Right atrium auricular region (tissue), 2 donors: ENCODE results near the gene CARMIL1. TPM values are rescaled to one million over a fixed set of nuclear protein-coding genes. Genes with fewer than 3 reads are reported as not detected.

Experiments used
- DNase-seq: peaks from one replicate; pipeline ENCODE4 v3.0.0-alpha.2; 2019; ENCODE audit warnings: low spot score
- H3K27ac ChIP-seq, 2 donors: fragments of 200-600 bp; sonication (generic); 1 replicate in 1 of 2; 2 replicates in 1 of 2; pipeline ENCODE4 v1.5.1; 2016 to 2019
- H3K27me3 ChIP-seq, 2 donors: fragments of 200-600 bp; sonication (generic); one replicate each; pipeline versions ENCODE4 v1.5.1 to v1.6.0; 2017 to 2019
- H3K36me3 ChIP-seq: fragments of 200-600 bp; sonication (generic); one replicate; pipeline ENCODE4 v1.5.1; 2016
- H3K4me1 ChIP-seq, 2 donors: fragments of 200-600 bp; sonication (generic); one replicate each; pipeline versions ENCODE4 v1.5.1 to v1.6.0; 2017 to 2019
- H3K4me3 ChIP-seq, 2 donors: fragments of 200-600 bp; sonication (generic); 1 replicate in 1 of 2; 2 replicates in 1 of 2; pipeline ENCODE4 v1.5.1; 2017 to 2019; ENCODE audit warnings: mild to moderate bottlenecking in 1 of 2, moderate library complexity in 1 of 2
- H3K9me3 ChIP-seq, 2 donors: fragments of 200-600 bp; sonication (generic); one replicate each; pipeline ENCODE4 v1.5.1; 2019
- CTCF ChIP-seq, 2 donors: fragments of 200-600 bp; sonication (generic); IDR thresholded peaks; one replicate each; pipeline ENCODE4 v1.5.1; 2019; ENCODE audit warnings: antibody characterized with exemption in 2 of 2
- total RNA-seq, 2 donors: library from RNA; depleted of rRNA; stranded (reverse); fragments of >200 nt; gene quantifications; one replicate each; pipeline ENCODE4 v1.1.0, GENCODE V29; 2016

Gene CARMIL1
- total RNA-seq, 2 donors from 2014 or later: 7.9 to 29.4 TPM

DNA sequence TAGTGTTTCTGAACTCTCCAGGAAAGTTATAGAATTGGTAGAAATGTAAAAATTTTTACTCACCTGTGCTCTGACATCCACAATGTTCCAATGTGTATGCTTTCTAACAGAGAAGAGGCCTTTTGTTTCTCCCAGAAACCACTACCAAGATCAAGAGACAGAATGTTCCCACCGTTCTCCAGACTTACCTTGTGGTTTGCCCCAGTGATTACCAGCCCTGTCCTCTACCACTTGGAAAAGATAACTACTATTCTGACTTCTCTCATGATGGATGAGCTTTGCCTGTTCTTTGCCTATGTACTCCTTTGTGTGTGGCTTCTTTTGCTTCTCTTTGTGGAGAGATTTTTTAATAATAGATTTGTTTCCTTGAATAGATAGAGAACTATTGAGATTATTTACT, 199.8 kb downstream of the CARMIL1 start:
- Histone ChIP-seq H3K4me3 (no peak overlapping the region), H3K27ac (no peak overlapping the region), H3K9me3 (no peaks in the 10 kb centered on the region), H3K36me3 (peaks cover 9% of the 10 kb centered on the region), H3K27me3 (no peaks in the 10 kb centered on the region), H3K4me1 (no peaks in the 10 kb centered on the region)
- DNase-seq: no peak
- no peak for TF ChIP-seq CTCF (IDR thresholded peaks at IDR 0.05)

- no peak overlapping the region for H3K27ac ChIP-seq
- H3K4me3 ChIP-seq: no peak overlapping the region
- H3K27me3 ChIP-seq: no peaks in the 10 kb centered on the region
- no peak for TF ChIP-seq CTCF (IDR thresholded peaks at IDR 0.05)
- no peaks in the 10 kb centered on the region for H3K9me3 ChIP-seq
- peaks cover 9% of the 10 kb centered on the region for H3K36me3 ChIP-seq
- peaks cover 0 to 5% of the 10 kb centered on the region in 2 donors for H3K4me1 ChIP-seq
- no peak for DNase-seq
Observed at GRCh38 chr6:25481267-25481666, 202.1 kb downstream of the CARMIL1 start.

DNA sequence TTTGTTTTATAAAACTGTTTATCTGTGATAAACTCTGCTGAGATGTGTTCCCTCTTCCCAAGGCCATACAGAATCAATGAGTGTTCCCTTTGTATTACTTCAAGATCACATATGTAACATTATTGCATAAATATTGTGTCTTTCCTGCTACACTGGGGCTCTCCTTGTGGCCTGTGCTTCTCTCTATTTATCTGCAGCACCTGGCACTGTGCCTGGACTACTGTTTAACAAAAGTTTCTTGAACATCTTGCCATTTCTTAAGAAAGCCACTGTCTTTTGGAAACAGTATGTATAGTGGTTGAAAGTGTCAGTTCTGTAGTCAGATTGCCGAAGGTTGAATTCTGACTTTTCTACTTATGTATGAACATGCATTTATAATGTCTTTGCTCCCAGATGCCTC, 203.8 kb downstream of the CARMIL1 start:
- no peak for DNase-seq
- H3K36me3 ChIP-seq: peaks cover 9% of the 10 kb centered on the region
- no peak for TF ChIP-seq CTCF (IDR thresholded peaks at IDR 0.05)
- H3K9me3 ChIP-seq: no peaks in the 10 kb centered on the region
- peaks cover 0 to 7% of the 10 kb centered on the region in 2 donors for H3K4me1 ChIP-seq
- no peak overlapping the region for H3K27ac ChIP-seq
- no peak overlapping the region for H3K4me3 ChIP-seq
- H3K27me3 ChIP-seq: no peaks in the 10 kb centered on the region

GRCh38 chr6:25483943-25484342, 204.8 kb downstream of the CARMIL1 start:
- DNase-seq: no peak
- H3K27me3 ChIP-seq: no peaks in the 10 kb centered on the region
- H3K27ac ChIP-seq: no peak overlapping the region
- H3K36me3 ChIP-seq: peaks cover 9% of the 10 kb centered on the region
- H3K9me3 ChIP-seq: no peaks in the 10 kb centered on the region
- no peak for TF ChIP-seq CTCF (IDR thresholded peaks at IDR 0.05)
- H3K4me3 ChIP-seq: no peak overlapping the region
- peaks cover 0 to 7% of the 10 kb centered on the region in 2 donors for H3K4me1 ChIP-seq

DNA sequence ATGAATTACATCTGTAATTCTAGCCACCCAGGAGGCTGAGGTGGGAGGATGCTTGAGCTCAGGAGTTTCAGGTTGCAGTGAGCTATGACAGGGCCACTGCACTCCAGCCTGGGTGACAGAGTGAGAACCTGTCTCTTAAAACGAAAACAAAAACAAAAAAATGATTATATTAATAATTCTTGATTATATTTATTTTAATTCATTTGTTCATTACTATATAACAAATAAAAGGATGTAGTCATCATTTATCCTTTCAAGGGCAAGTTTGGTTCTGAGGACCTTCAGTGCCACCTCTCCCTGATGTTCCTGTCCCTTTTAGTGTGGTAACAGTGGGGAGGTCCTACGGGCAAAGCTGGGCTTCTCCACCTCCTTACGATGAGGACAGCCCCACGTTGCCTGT, 205.7 kb downstream of the CARMIL1 start:
- H3K4me3 ChIP-seq: no peak overlapping the region
- H3K4me1 ChIP-seq: peaks cover 0 to 8% of the 10 kb centered on the region in 2 donors
- no peaks in the 10 kb centered on the region for H3K27me3 ChIP-seq
- peaks cover 9% of the 10 kb centered on the region for H3K36me3 ChIP-seq
- no peak for TF ChIP-seq CTCF (IDR thresholded peaks at IDR 0.05)
- DNase-seq: no peak
- H3K27ac ChIP-seq: no peak overlapping the region
- H3K9me3 ChIP-seq: no peaks in the 10 kb centered on the region

GRCh38 chr6:25485821-25486534, 206.8 kb downstream of the CARMIL1 start:
- Histone ChIP-seq H3K4me1 (peaks cover 0 to 14% of the 10 kb centered on the region in 2 donors), H3K36me3 (peaks cover 9% of the 10 kb centered on the region), H3K27me3 (no peaks in the 10 kb centered on the region), H3K4me3 (no peak overlapping the region), H3K9me3 (no peaks in the 10 kb centered on the region), H3K27ac (peak overlapping the region in 1 of 2 donors; percentile 44)
- TF ChIP-seq CTCF (IDR thresholded peaks at IDR 0.05): no peak
- DNase-seq: peak; percentile 73
